ENCODE results near the gene FCSK.

GRCh38 chr16:70432356-70432722 lies 22.1 kb upstream of the FCSK start:
- TF ChIP-seq CTCF (IDR thresholded peaks at IDR 0.05; ENCODE audit: poor library complexity) (no peak), EZH2 (IDR thresholded peaks at IDR 0.05; ENCODE audit: borderline replicate concordance) (no peak)

Measured in hepatocyte (in vitro differentiated cells).